ENCODE results near the gene RAP2A. TPM values are rescaled to one million over a fixed set of nuclear protein-coding genes. Genes with fewer than 3 reads are reported as not detected.

The RAP2A gene
- total RNA-seq, 4 donors from 2014 or later: 32.4 to 45.7 (median 33.5) TPM

GRCh38 chr13:97430296-97430695 is 3.7 kb upstream of the RAP2A start:
- Histone ChIP-seq H3K4me3 (peak overlapping the region in 1 of 4 donors; percentile 16), H3K27me3 (no peaks in the 10 kb centered on the region), H3K4me1 (peaks cover 0 to 30% (median 0%) of the 10 kb centered on the region in 4 donors), H3K36me3 (no peaks in the 10 kb centered on the region), H3K27ac (peak overlapping the region; percentile 26 to 100 (median 68)), H3K9me3 (no peaks in the 10 kb centered on the region)
- WGBS, 2 donors: 65 to 66% methylated on average over 4 of the region's 4 CpGs
- DNase-seq (ENCODE audit: low spot score in 2 of 2): no peak
- no peak for TF ChIP-seq POLR2A (IDR thresholded peaks at IDR 0.05)
- no peak for TF ChIP-seq CTCF (IDR thresholded peaks at IDR 0.05)
- TF ChIP-seq EP300 (IDR thresholded peaks at IDR 0.05): no peak

- TF ChIP-seq EP300 (IDR thresholded peaks at IDR 0.05): no peak
- no peak for TF ChIP-seq POLR2A (IDR thresholded peaks at IDR 0.05)
- TF ChIP-seq CTCF (IDR thresholded peaks at IDR 0.05): no peak
- Histone ChIP-seq H3K27me3 (no peaks in the 10 kb centered on the region), H3K36me3 (no peaks in the 10 kb centered on the region), H3K4me1 (peaks cover 0 to 39% (median under 1%) of the 10 kb centered on the region in 4 donors), H3K9me3 (no peaks in the 10 kb centered on the region), H3K27ac (peak overlapping the region in 2 of 4 donors; percentile 100), H3K4me3 (no peak overlapping the region)
- 68 to 73% methylated on average over 4 of the region's 4 CpGs for WGBS, 2 donors
- DNase-seq (ENCODE audit: low spot score in 2 of 2): no peak
Observed at GRCh38 chr13:97431171-97431764, 2.7 kb upstream of the RAP2A start.

- H3K27ac ChIP-seq: peak overlapping the region; percentile 75 to 100 (median 100)
- 10 to 20% methylated on average over 19 of the region's 19 CpGs for WGBS, 2 donors
Observed at GRCh38 chr13:97432232-97432916, 1.6 kb upstream of the RAP2A start.

GRCh38 chr13:97432917-97433726 is 847 bp upstream of the RAP2A start:
- peak overlapping the region; percentile 67 to 93 (median 88) for H3K4me3 ChIP-seq
- peak overlapping the region; percentile 100 for H3K27ac ChIP-seq
- peak; percentile 98 to 99 for DNase-seq (ENCODE audit: low spot score in 2 of 2)
- H3K36me3 ChIP-seq: no peaks in the 10 kb centered on the region
- H3K9me3 ChIP-seq: no peaks in the 10 kb centered on the region
- H3K4me1 ChIP-seq: peaks cover 0 to 57% (median 9%) of the 10 kb centered on the region in 4 donors
- H3K27me3 ChIP-seq: no peaks in the 10 kb centered on the region
- 0 to 1% methylated on average over 39 to 47 of the region's 50 CpGs for WGBS, 2 donors
- TF ChIP-seq CTCF (IDR thresholded peaks at IDR 0.05) (peak in 2 of 5 experiments; percentile 43 to 53), EP300 (IDR thresholded peaks at IDR 0.05) (peak; percentile 90 to 96), POLR2A (IDR thresholded peaks at IDR 0.05) (peak; percentile 62 to 79)

More at GRCh38 chr13:97432232-97432916, 1.6 kb upstream of the RAP2A start:
- no peaks in the 10 kb centered on the region for H3K27me3 ChIP-seq
- H3K4me1 ChIP-seq: peaks cover 0 to 50% (median 5%) of the 10 kb centered on the region in 4 donors
- no peaks in the 10 kb centered on the region for H3K9me3 ChIP-seq
- DNase-seq (ENCODE audit: low spot score in 2 of 2): no peak
- H3K36me3 ChIP-seq: no peaks in the 10 kb centered on the region
- peak overlapping the region; percentile 67 to 93 (median 88) for H3K4me3 ChIP-seq
- TF ChIP-seq POLR2A (IDR thresholded peaks at IDR 0.05) (no peak), CTCF (IDR thresholded peaks at IDR 0.05) (no peak), EP300 (IDR thresholded peaks at IDR 0.05) (no peak)
